Ectodermal cell (in vitro differentiated cells): ENCODE measurements around the gene MED8.
"Not testable (repeated sequence)": the region's sequence is repeated elsewhere in the genome, so short reads cannot be mapped to it uniquely, and the experiment has no call there.

Experiments used
- H3K27ac ChIP-seq: 2 replicates; pipeline ENCODE4 v1.7.0; 2013; ENCODE audit warnings: mild to moderate bottlenecking, low read depth, low read length; ENCODE audit not compliant: insufficient read depth, poor library complexity, severe bottlenecking
- H3K27me3 ChIP-seq: 2 replicates; pipeline ENCODE4 v1.7.0; 2013; ENCODE audit warnings: mild to moderate bottlenecking, low read length; ENCODE audit not compliant: insufficient read depth, control insufficient read depth, poor library complexity, severe bottlenecking
- H3K36me3 ChIP-seq: one replicate; pipeline ENCODE4 v1.7.0; 2013; ENCODE audit warnings: low read length; ENCODE audit not compliant: control insufficient read depth, insufficient read depth
- H3K4me1 ChIP-seq: one replicate; pipeline ENCODE4 v1.7.0; 2013; ENCODE audit warnings: low read length; ENCODE audit not compliant: control insufficient read depth, insufficient read depth
- H3K4me3 ChIP-seq: 2 replicates; pipeline ENCODE4 v1.7.0; 2013; ENCODE audit warnings: low read depth, low read length, control low read depth; ENCODE audit not compliant: insufficient read depth
- H3K9me3 ChIP-seq: 2 replicates; pipeline ENCODE4 v1.7.0; 2013; ENCODE audit warnings: mild to moderate bottlenecking, low read length, moderate library complexity; ENCODE audit not compliant: control insufficient read depth
- WGBS, 2 experiments: methylation state at CpG; one replicate each; pipeline ENCODE4 v1.1.7; 2013; ENCODE audit warnings: missing lambda C conversion rate in 2 of 2; 5-methylcytosine and 5-hydroxymethylcytosine counted together

Gene MED8

DNA sequence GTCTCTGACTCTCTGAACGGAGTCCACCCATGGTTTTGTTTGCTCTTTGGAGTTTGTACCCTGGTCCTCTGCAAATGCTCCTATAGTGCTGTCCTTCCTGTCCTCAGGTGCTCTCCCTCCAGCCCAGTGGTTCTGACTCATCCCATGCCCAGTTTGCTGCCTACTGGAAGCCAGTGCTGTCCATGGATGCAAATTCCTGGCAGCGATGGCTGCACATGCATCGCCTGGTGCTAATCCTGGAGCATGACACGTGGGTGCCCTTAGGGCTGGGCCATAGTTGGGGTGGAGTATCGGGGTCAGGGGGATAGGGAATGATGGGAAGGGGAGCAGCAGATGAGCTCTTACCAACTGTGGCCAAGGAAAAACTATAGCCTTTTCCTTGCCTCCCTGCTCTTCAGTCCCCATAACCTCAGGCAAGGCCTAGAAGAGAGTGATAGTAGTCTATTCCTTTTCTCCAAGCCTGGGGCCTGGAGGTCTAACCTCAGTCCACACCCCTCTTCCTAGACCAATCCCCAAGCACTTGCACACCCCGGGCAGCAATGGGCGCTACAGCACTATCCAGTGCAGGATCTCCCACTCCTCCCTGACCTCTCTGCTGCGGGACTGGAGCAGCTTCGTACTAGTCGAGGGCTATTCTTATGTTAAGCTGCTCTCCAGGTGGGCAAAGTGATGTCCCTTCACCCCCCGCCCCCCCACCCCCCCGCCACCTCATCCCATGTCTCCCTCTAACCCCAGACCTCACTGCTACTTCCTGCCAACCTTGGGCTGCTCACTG is 32.6 kb upstream of the MED8 start:
- no peaks in the 10 kb centered on the region for H3K27me3 ChIP-seq
- H3K4me1 ChIP-seq = no peaks in the 10 kb centered on the region
- no peak overlapping the region for H3K4me3 ChIP-seq
- peaks cover 34% of the 10 kb centered on the region for H3K36me3 ChIP-seq
- WGBS, 2 experiments = 63 to 72% methylated on average over 10 to 11 of the region's 12 CpGs
- no peak overlapping the region for H3K27ac ChIP-seq
- no peaks in the 10 kb centered on the region for H3K9me3 ChIP-seq

DNA sequence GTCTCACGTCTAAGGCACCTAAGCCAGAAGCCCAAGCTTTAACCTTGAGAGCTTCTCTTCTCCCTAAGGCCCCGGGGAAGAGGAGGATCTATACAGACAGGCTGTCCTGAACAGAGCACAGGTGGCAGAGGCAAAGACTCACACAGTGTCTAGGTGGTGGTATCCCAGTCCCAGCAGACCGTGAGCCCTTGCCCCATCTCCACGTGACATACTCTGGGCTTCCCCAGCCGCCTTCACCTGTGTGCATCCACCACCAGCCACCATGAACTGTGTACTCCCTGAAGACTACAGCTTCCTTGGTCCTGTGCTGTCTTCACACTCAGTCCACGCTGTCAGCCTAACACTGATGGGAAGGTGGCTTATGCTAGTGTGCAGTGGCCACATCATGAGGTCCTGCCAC is 31.8 kb upstream of the MED8 start:
- Histone ChIP-seq H3K9me3 (no peaks in the 10 kb centered on the region), H3K27me3 (no peaks in the 10 kb centered on the region), H3K27ac (no peak overlapping the region), H3K4me1 (no peaks in the 10 kb centered on the region), H3K36me3 (peaks cover 28% of the 10 kb centered on the region), H3K4me3 (no peak overlapping the region)
- WGBS, 2 experiments = 94 to 95% methylated on average over 6 of the region's 6 CpGs

DNA sequence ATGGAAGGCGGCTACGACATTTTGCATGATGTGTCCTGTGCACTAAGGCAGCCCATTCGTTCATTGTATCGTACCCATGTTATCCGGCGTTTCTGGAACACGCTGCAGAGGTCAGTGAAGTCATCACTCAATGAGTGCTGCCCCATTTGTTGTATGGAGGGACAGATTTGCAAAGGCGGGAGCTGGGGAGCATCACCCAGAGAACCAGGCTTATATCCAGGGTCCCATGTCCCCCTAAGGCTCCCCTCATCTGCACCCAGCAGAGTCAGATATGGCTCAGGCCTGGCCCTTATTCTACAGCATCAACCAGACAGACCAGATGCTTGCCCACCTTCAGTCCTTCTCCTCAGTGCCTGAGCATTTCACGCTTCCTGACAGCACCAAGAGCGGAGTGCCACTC is 31.3 kb upstream of the MED8 start:
- Histone ChIP-seq H3K36me3 (peaks cover 27% of the 10 kb centered on the region), H3K27ac (no peak overlapping the region), H3K27me3 (no peaks in the 10 kb centered on the region), H3K4me1 (no peaks in the 10 kb centered on the region), H3K4me3 (no peak overlapping the region), H3K9me3 (no peaks in the 10 kb centered on the region)
- WGBS, 2 experiments = 95 to 96% methylated on average over 10 of the region's 10 CpGs

DNA sequence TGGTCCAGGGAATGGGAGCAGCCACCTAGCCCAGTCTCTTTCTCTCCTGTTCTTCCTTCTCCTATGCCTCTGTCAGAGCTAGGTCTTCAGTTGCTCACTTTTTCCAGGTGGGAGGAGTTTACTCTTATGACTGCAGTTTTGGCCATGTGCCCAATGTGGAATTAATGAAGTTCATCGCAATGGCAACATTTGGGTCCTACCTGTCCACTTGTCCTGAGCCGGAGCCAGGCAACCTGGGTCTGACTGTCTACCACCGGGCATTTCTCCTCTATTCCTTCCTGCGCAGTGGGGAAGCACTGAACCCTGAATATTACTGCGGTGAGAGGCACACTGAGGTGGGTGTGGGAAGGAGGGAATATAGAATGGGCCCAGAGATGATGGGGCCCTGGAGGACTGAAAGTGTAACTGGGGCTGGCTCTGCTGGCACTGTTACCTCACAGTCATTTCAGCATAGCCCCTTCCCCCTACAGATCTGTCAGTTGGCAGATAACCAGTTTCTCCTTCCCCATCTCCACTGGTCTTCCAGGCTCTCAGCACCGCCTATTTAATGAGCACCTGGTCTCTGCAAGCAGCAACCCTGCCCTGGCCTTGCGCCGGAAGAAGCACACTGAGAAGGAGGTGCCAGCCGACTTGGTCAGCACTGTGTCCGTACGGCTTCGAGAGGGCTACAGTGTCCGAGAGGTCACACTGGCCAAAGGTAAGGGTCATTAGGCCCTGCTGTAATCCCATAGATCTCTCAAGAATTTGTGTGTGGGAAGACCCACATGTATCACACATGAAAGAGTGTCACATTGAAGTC is 30.2 kb upstream of the MED8 start:
- WGBS, 2 experiments = 97% methylated on average over 13 of the region's 13 CpGs
- Histone ChIP-seq H3K9me3 (no peaks in the 10 kb centered on the region), H3K4me3 (no peak overlapping the region), H3K27me3 (no peaks in the 10 kb centered on the region), H3K36me3 (peaks cover 22% of the 10 kb centered on the region), H3K4me1 (no peaks in the 10 kb centered on the region), H3K27ac (no peak overlapping the region)

DNA sequence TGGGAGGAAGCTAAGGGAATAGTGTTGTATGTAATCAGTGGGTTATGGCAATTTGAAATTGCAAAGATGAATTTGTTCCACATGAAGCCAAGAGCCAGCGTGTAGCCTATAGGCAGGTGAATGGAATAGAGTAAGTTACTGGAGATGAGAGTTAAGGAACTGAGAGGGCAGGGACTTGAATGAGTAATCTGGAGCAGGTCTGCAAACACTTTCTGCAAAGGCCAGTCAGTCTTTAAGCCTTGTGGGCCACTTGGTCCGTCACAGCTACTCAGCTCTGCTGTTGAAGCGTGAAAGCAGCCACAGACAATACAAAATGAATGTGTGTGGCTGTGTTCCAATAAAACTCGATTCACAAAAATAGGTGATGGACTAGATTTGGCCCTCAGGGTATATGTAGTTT is 29.3 kb upstream of the MED8 start:
- 96% methylated on average over 4 of the region's 4 CpGs for WGBS, 2 experiments
- Histone ChIP-seq H3K4me3 (no peak overlapping the region), H3K27me3 (no peaks in the 10 kb centered on the region), H3K9me3 (no peaks in the 10 kb centered on the region), H3K4me1 (no peaks in the 10 kb centered on the region), H3K27ac (no peak overlapping the region), H3K36me3 (peaks cover 22% of the 10 kb centered on the region)

DNA sequence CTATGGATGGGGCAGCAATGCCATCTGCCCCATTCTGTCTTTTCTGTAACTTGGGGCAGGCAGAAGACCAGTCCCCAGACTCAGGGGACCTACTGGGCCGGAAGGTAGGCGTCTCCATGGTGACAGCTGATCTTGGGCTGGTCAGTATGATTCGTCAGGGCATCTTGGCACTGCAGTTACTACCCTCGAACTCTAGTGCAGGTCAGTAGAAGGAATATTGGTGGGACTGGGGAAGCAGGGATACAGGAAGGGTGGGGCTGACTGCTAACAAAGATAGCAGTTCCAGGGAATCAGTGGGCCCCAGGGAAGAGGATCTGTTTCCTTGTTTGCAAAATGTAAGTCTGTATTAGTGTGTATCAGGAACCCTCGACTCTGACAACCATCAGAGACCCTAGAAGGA is 26.3 kb upstream of the MED8 start:
- Histone ChIP-seq H3K27ac (no peak overlapping the region), H3K9me3 (no peaks in the 10 kb centered on the region), H3K36me3 (peaks cover 16% of the 10 kb centered on the region), H3K4me1 (no peaks in the 10 kb centered on the region), H3K27me3 (no peaks in the 10 kb centered on the region), H3K4me3 (no peak overlapping the region)
- WGBS, 2 experiments = 93 to 95% methylated on average over 5 of the region's 5 CpGs

DNA sequence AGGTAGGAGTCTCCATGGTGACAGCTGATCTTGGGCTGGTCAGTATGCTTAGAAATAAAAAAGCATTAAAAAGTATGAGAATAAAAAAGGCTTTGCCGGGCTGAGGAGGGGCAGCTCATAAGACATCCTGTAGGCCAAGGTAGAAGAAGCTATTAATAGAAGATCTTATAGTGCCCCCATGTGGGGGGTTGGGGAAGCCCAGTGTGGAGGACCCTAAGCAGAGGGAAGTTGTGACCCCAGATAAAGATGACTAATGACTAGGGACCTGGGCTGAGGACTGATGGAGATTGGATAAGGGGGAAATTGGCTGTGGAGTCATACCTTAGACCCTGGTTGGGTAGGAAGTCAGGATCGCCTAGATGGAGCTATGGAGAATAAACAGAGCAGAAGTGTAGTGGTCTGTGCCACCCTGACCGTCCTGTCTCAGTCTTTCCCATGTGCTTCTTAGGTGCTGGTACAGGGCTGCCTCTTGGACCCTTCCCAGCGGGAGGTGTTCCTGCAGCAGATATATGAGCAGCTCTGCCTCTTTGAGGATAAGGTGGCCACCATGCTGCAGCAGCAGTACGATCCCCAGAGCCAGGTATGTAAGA is 25.1 kb upstream of the MED8 start:
- no peak overlapping the region for H3K27ac ChIP-seq
- 86 to 87% methylated on average over 5 of the region's 5 CpGs for WGBS, 2 experiments
- no peaks in the 10 kb centered on the region for H3K27me3 ChIP-seq
- H3K4me1 ChIP-seq = no peaks in the 10 kb centered on the region
- no peaks in the 10 kb centered on the region for H3K9me3 ChIP-seq
- H3K36me3 ChIP-seq = peaks cover 4% of the 10 kb centered on the region
- no peak overlapping the region for H3K4me3 ChIP-seq

DNA sequence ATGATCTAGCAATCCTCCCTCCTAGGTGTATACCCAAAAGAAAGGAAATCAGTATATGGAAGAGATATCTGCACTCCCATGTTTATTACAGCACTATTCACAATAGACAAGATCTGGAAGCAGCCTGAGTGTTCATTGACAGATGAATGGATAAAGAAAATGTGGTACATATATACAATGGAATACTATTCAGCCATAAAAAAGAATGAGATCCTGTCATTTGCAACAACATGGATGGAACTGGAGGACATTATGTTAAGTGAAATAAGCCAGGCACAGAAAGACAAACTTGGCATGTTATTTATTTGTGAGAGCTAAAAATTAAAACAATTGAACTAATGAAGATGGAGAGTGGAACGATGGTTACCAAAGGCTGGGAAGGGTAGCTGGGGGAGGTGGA is 23.8 kb upstream of the MED8 start:
- not testable (repeated sequence) for H3K27me3 ChIP-seq, H3K9me3 ChIP-seq, H3K4me1 ChIP-seq, H3K27ac ChIP-seq, H3K36me3 ChIP-seq, H3K4me3 ChIP-seq
- 86 to 98% methylated on average over 1 of the region's 1 CpG for WGBS, 2 experiments

DNA sequence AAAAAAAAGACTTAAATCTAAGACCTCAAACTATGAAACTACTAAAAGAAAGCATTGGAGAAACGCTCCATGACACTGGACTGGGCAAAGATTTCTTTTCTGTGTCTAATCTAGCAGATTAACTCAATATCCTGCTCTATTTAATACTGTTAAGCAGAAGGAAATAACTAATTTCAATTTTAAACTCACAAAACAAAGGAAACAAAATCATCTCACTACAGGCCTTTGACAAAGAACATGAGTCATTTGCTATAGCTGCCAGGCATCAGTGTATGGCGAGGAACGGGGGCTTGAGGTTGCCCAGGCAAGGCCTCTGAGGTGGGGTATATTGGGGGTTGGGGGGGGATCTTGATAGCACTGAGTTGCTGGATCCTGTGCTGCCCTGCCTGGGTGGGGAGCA is 21.0 kb upstream of the MED8 start:
- H3K27ac ChIP-seq = no peak overlapping the region
- no peaks in the 10 kb centered on the region for H3K9me3 ChIP-seq
- H3K36me3 ChIP-seq = peaks cover 4% of the 10 kb centered on the region
- no peaks in the 10 kb centered on the region for H3K27me3 ChIP-seq
- 97 to 100% methylated on average over 3 of the region's 3 CpGs for WGBS, 2 experiments
- H3K4me1 ChIP-seq = no peaks in the 10 kb centered on the region
- H3K4me3 ChIP-seq = no peak overlapping the region

DNA sequence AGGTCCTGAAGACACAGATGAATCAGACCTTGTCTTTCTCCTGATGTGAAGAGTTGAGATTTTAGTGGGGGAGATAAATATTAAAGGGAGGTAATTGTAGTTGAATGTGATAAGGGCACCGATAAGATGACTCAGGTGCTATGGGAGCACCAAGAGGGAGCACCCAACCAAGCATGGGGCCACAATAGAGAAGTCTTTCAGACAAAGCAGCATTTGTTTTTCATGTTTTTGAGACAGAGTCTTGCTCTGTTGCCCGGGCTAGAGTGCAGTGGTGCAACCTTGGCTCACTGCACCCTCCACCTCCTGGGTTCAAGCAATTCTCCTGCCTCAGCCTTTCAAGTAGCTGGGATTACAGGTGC is 16.3 kb upstream of the MED8 start:
- 90% methylated on average over 2 of the region's 2 CpGs for WGBS, 2 experiments
- Histone ChIP-seq H3K9me3 (no peaks in the 10 kb centered on the region), H3K27me3 (no peaks in the 10 kb centered on the region), H3K27ac (no peak overlapping the region), H3K4me1 (no peaks in the 10 kb centered on the region), H3K4me3 (no peak overlapping the region), H3K36me3 (peaks cover 13% of the 10 kb centered on the region)
